PFSK-1 (cell line): ENCODE results near the gene ERICH4.

ENCODE experiments used
- POLR2AphosphoS5 ChIP-seq: IDR thresholded peaks from 2 replicates; pipeline ENCODE4 v1.6.1; 2012; ENCODE audit warnings: low read depth, mild to moderate bottlenecking, control low read depth, low read length, moderate library complexity
- TAF1 ChIP-seq: IDR thresholded peaks from 2 replicates; pipeline ENCODE4 v1.6.1; 2012; ENCODE audit warnings: low read length, control low read depth, borderline replicate concordance; ENCODE audit not compliant: insufficient read depth

DNA sequence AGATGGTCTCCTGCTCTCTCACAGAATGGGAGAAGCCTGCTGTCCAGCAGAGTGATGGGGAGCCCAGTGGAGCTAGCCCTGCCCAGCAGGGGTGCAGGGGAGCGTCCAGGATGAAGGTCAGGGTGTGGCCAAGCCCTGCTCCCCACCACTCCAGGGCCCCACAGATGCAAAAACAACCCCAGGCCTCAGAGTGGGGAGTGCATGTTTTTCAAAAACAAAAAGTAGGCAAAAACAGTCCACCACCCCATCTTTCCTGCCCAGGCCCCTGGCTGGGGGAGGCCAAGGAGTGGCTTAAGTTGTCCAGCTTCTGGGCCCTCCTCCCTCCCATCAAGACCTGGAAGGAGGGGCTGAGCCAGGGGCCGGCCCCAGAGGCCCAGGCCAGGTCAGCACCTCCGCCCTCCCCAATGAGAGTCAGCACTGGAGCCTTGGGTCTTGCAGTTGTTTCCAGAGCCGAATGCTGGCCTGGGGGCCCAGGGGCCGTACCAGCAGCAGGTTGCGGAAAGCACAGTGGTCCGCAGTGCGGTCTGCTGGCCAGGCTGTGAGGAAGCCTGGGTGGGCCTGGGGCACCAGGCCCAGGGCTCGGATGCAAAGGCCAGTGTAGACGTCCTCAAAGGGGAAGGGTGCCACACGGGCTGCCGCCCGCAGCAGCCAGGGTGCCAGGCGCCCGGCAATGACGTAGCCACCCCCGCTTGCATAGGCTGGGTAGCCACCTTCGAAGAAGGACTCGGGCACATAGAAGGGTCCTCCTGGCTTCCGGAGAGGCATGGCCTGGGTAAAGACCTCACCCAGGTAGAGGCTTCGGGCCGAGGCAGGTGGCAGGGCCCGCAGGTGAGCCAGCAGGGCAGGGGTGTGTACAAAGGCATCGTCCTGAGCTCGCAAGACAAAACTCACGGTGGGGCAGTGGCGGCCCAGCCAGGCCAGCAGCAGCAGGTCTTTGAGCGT is 17.5 kb upstream of the ERICH4 start:
- TF ChIP-seq POLR2AphosphoS5, result no peak
- no peak for TF ChIP-seq TAF1
